GM12875 (cell line): ENCODE data around the gene FIGN.

Experiments used
- H3K4me3 ChIP-seq: one replicate; pipeline ENCODE4 v1.5.1; 2011; ENCODE audit warnings: low read depth, low read length, control low read depth
- TF ChIP-seq, protein P1 (sequence below): IDR thresholded peaks from 2 replicates; pipeline ENCODE4 v1.5.1; 2011; ENCODE audit warnings: low read depth, mild to moderate bottlenecking, control low read depth, inconsistent platforms, low read length, moderate library complexity, borderline replicate concordance; ENCODE audit not compliant: insufficient read depth

The FIGN gene

DNA sequence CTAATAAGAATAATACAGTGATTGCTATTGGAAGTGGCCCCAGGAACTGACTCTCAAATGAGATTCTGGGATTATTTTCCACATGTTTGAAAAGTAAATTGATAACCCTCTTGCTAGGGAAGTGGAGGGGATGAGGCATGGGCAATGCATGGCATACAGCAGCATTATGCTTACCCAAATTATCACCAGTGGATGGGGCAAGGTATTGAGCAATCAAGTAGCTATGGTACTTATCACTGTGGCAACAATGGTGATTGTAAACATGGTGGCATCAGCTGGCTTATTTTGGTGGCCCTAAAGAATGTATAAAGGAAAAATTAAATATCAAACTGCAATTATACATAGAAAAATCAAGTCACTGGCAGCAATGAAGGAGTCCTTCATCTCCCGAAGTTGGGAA, 155.1 kb downstream of the FIGN start:
- no peak overlapping the region for H3K4me3 ChIP-seq
- TF ChIP-seq, protein P1, sequence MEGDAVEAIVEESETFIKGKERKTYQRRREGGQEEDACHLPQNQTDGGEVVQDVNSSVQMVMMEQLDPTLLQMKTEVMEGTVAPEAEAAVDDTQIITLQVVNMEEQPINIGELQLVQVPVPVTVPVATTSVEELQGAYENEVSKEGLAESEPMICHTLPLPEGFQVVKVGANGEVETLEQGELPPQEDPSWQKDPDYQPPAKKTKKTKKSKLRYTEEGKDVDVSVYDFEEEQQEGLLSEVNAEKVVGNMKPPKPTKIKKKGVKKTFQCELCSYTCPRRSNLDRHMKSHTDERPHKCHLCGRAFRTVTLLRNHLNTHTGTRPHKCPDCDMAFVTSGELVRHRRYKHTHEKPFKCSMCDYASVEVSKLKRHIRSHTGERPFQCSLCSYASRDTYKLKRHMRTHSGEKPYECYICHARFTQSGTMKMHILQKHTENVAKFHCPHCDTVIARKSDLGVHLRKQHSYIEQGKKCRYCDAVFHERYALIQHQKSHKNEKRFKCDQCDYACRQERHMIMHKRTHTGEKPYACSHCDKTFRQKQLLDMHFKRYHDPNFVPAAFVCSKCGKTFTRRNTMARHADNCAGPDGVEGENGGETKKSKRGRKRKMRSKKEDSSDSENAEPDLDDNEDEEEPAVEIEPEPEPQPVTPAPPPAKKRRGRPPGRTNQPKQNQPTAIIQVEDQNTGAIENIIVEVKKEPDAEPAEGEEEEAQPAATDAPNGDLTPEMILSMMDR, result no peak

DNA sequence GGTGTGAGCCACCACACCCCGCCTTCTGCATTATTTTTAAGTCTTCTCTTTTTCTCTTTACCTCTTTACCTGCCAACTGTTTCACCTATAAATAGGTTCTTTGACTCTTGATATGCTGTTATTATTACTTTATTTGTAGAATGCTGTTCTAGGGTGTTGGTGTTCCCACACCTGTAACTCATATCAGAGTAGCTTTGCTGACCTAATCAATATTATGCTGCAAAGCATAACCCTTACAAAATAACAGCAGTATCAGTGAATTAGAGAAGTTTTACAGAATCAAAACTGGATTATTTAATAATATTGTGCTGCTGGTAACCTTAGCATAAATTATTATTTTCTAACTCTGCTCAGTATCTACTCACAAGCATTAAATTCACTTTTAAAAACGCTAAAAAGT, 161.5 kb downstream of the FIGN start:
- H3K4me3 ChIP-seq, result no peak overlapping the region
- TF ChIP-seq, protein P1, result no peak

DNA sequence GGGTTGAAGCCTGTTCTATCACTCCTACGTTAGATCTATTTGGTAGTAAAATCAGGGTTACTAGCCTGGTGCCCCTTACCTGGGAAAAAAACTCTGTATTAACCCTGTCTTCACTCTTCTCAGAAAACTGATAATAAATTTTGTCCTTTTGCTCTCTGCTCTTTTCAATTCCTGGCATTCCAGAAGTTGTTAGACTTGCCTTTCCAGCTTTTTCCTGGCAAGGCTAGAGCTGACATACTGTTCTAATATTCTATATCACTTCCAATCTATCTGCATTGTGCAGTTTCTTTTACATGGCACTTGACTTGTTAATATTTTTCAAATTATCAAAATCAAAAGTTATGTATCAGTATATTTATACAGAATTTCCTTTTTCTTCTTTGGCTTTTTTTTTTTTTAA, 162.2 kb downstream of the FIGN start:
- H3K4me3 ChIP-seq, result no peak overlapping the region
- TF ChIP-seq, protein P1, result no peak

DNA sequence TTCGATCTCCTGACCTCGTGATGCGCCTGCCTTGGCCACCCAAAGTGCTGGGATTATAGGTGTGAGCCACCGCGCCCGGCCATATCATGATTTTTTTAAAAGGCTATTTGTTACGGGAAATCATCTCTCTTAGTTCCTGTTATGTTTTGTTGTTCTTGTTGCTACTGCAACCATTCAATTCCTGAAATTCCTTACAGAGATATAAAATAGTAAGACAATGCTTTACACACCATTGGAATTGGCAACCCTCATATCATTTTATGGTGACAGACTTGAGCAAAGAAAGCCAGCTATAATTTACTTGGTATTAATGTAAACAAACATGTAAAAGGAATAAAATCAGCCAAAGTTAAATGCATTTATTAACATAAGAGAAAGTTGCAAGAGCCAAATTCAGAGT, 163.0 kb downstream of the FIGN start:
- H3K4me3 ChIP-seq, result no peak overlapping the region
- TF ChIP-seq, protein P1, result no peak

DNA sequence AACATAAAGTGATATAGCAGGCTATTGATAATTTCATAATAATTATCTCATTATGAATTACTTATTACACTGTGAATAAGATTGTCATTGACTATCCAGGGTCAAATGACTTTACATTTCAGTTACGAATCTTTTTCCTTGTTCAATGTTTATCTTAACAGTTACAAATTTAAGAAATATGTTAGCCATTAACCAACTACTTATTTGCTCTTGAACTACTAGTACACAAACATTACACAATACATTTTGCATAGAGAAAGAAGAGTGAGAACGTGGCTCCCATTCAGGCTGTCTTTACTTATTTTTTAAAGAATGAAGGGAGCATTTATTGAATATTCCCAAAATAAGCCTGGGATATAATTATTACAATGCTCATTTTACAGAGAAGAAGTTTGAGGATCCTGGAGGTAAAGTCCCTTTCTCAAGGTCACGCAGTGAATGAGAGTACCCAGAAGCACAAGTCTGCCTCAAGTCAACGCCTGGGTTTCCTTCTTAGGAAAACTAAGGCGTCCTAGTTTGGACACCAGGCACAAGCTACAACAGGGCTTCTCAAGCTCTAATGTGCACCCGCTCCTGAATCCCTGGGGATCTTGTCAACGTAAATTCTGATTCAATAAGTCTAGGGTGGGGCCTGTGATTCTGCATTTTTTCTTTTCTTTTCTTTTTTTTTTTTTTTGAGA, 164.2 kb downstream of the FIGN start:
- no peak overlapping the region for H3K4me3 ChIP-seq
- TF ChIP-seq, protein P1, result no peak

DNA sequence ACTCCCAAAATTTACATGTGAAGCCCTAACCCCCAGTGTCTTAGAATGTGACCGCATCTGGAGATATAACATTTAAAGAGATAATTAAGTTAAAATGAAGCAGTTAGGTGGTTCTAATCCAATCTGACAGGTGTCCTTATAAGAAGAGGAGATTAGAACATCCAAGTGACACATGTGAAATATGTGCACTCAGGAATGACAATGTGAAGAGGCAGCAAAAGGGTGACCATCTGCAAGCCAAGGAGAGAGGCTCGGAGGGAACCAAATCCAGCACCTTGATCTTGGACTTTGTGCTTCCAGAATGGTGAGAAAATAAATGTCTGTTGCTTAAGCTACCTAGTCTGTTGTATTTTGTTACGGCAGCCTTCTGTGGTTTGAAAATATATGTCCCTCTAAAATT, 165.4 kb downstream of the FIGN start:
- H3K4me3 ChIP-seq, result no peak overlapping the region
- TF ChIP-seq, protein P1, result no peak

DNA sequence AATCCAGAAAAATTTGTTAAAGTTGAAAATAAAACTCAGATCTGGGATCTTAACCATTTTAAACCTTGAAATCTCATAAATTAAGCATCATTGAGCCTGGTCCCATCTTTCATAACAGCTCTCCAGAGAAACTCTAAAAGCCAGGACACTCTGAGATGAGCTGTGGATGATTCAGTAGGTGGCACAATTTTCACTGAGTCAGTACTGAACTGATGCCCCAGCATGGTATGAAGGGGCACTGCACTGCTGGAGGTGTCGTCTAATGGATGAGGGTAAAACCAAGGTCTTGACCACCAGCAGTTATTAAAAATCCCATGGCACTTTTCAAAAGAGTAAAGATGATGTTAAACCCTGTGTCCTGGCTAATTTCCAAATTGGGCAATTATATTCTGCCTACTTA, 170.6 kb downstream of the FIGN start:
- TF ChIP-seq, protein P1, result no peak
- no peak overlapping the region for H3K4me3 ChIP-seq
